ENCODE measurements around the gene EIF3D.

- TF ChIP-seq CTCF (IDR thresholded peaks at IDR 0.05 in 2 of 3, conservative IDR thresholded peaks at IDR 0.05 in 1 of 3; ENCODE audit: borderline replicate concordance in 1 of 3, insufficient read depth in 1 of 3, low read depth in 2 of 3, low read length in 2 of 3) (no peak), EZH2 (IDR thresholded peaks at IDR 0.05) (no peak), TCF7L2 (IDR thresholded peaks at IDR 0.05; ENCODE audit: borderline replicate concordance, extremely low read depth, insufficient read depth, insufficient read length) (no peak), SIN3A (IDR thresholded peaks at IDR 0.05; ENCODE audit: low read depth) (no peak), CBX3 (IDR thresholded peaks at IDR 0.05; ENCODE audit: low read depth) (no peak), REST (IDR thresholded peaks at IDR 0.05; ENCODE audit: low read depth) (no peak), SRF (IDR thresholded peaks at IDR 0.05; ENCODE audit: low read depth) (no peak), EGR1 (IDR thresholded peaks at IDR 0.05; ENCODE audit: low read depth) (no peak), POLR2AphosphoS5 (IDR thresholded peaks at IDR 0.05; ENCODE audit: low read depth, low read length) (no peak), JUND (IDR thresholded peaks at IDR 0.05) (no peak), EZH2phosphoT487 (IDR thresholded peaks at IDR 0.05; ENCODE audit: borderline replicate concordance) (no peak), CEBPB (IDR thresholded peaks at IDR 0.05; ENCODE audit: low read depth) (no peak), SP1 (IDR thresholded peaks at IDR 0.05; ENCODE audit: low read depth) (no peak)
- TF ChIP-seq, protein P1, sequence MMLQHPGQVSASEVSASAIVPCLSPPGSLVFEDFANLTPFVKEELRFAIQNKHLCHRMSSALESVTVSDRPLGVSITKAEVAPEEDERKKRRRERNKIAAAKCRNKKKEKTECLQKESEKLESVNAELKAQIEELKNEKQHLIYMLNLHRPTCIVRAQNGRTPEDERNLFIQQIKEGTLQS (IDR thresholded peaks at IDR 0.05) = no peak
These were observed 59.8 kb downstream of the EIF3D start for GRCh38 chr22:36469094-36469710.

Data from HCT116 (cell line).